Jurkat, Clone E6-1 (cell line): ENCODE measurements around the gene BEGAIN.

Experiments used
- DNase-seq: peaks from one replicate; pipeline ENCODE4 v3.0.0-alpha.2; 2011; ENCODE audit warnings: low read depth, low spot score
- H3K4me3 ChIP-seq: 2 replicates; pipeline ENCODE4 v1.5.1; 2011; ENCODE audit warnings: mild to moderate bottlenecking, low read length, control low read depth, moderate library complexity

Gene BEGAIN

GRCh38 chr14:100573002-100573756 is 14.0 kb downstream of the BEGAIN start:
- no peak overlapping the region for H3K4me3 ChIP-seq
- peak; percentile 4 for DNase-seq

GRCh38 chr14:100572543-100572942 is 14.7 kb downstream of the BEGAIN start:
- no peak overlapping the region for H3K4me3 ChIP-seq
- DNase-seq = no peak

GRCh38 chr14:100571837-100572236 is 15.4 kb downstream of the BEGAIN start:
- H3K4me3 ChIP-seq = no peak overlapping the region
- no peak for DNase-seq

- no peak overlapping the region for H3K4me3 ChIP-seq
- DNase-seq = no peak
Measured at GRCh38 chr14:100570726-100571454, 16.3 kb downstream of the BEGAIN start.

- no peak for DNase-seq
- H3K4me3 ChIP-seq = no peak overlapping the region
Measured at GRCh38 chr14:100569734-100570286, 17.4 kb downstream of the BEGAIN start.

GRCh38 chr14:100568998-100569733 is 18.1 kb downstream of the BEGAIN start:
- DNase-seq = no peak
- no peak overlapping the region for H3K4me3 ChIP-seq

DNA sequence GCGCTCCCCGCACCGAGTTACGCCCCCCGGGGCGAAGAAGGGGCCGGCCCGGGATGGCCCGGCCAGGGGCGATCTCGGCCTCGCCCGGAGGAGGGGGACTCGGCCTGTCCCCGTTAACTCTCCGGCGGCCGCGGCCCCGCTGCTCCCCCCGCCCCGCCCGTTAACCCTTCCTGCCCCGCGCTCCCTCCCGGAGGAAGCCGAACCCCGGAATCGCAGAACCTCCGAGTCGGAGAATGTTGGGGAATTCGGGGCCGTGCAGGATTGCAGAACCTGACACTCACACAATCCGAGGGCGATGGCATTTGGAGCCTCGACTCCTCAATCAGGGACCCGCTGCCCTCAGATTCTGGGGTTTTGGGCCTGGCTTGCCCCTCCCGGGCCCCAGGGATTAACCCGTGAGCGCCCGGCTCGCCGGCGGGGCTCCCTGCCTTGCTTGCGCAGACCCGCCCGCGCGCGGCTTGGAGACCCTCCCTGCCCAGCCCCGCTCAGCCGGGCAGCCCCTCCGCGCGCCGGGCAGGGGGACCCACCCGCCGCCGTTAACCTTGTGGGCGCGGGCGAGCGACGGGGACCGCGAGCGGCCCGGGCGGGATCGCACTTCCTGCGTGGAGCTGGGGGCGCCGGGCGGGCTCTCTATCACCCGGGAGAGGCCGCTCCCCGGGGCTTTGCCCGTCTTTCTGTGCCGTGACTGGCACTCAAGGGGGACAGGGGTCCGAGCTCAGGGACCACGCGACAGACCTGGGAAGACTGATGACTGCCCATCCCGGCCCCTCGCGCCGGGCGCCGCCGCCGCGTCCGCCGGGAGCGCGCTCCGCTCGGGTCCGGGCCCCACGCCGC is 18.8 kb downstream of the BEGAIN start:
- no peak for DNase-seq
- H3K4me3 ChIP-seq = no peak overlapping the region

- H3K4me3 ChIP-seq = no peak overlapping the region
- DNase-seq = no peak
Measured at GRCh38 chr14:100567877-100568163, 19.4 kb downstream of the BEGAIN start.

- DNase-seq = no peak
- no peak overlapping the region for H3K4me3 ChIP-seq
Measured at GRCh38 chr14:100567009-100567876, 20.0 kb downstream of the BEGAIN start.

GRCh38 chr14:100566586-100566985 is 20.6 kb downstream of the BEGAIN start:
- no peak overlapping the region for H3K4me3 ChIP-seq
- DNase-seq = no peak

- no peak overlapping the region for H3K4me3 ChIP-seq
- no peak for DNase-seq
Measured at GRCh38 chr14:100566119-100566518, 21.1 kb downstream of the BEGAIN start.

DNA sequence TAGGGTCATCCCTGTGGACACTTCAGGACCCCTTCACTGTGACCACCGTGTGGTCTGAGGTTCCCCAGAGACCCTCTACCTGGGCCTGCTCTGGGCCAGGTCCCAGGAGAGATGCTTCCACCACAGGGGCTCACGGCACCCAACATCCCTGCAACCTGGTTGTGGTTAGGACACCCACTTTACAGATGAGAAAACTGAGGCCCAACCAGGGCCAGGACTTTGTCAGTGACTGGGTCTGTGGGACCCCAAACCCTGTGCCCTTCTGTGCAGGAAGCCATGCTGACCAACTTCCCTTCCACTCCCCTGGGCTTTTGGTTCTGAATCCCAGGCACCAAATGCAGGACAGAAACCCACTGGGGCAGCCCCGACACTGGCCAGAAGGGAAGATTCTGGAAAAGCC is 21.6 kb downstream of the BEGAIN start:
- no peak for DNase-seq

DNA sequence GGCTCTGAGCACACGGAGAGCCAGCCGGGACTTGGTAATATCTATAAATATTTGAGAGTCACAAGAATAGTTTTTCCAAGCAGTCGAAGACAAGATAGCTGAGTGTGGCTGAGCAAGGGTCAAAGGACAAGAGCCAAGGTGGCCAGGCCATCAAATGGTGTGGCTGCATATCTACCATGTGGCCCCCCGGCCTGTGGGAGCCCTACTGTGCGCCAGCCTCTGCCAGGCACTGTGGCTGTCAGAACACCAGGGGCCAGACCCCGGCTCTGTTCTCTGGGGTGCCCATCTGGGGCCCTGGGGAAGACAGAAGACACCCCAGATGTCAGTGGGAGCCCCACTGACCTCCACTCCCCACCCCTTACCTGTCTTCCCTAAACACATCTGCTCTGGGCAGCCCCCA is 22.7 kb downstream of the BEGAIN start:
- no peak for DNase-seq
- no peak overlapping the region for H3K4me3 ChIP-seq

More for the DNA sequence above, 21.6 kb downstream of the BEGAIN start:
- H3K4me3 ChIP-seq = no peak overlapping the region

DNA sequence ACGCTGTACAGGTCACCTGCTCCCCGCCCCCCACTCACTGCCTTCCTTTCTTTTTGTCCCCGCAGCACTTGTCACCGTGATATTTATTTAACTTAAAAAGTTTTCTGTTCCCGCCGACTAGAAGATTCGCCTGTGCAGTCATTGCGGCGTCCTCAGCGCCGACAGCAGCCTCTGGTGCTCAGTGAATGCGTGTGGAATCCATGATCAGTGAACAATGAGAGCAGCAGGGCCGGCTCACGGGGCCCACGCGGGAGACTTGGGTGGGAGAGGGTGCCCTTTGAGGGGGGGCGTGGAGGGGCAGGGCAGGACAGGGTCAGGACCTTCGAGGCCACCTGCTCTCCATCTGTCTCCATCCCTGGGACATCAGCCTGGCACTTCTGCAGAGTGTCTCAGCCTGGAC is 24.5 kb downstream of the BEGAIN start:
- no peak overlapping the region for H3K4me3 ChIP-seq
- no peak for DNase-seq

DNA sequence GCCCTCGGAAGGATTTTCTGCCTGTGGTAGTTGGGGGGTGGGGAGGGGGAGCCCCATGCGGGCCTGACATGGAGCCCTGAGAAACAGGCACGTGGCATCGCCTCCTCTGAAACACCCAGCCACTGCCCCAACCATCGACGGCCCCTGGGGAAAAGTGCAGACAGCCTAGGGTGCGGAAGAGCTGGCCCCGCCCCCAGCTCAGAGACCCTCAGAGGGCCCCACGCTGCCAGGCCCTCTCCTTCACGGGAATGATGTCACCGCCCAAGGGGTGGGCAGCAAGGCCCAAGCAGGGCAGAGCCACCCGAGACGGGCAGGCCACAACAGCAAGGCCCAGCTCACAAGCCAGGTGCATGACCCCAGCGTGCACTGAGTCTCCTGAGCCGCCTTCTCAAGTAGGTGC is 26.2 kb downstream of the BEGAIN start:
- H3K4me3 ChIP-seq = no peak overlapping the region
- no peak for DNase-seq

- DNase-seq = no peak
- H3K4me3 ChIP-seq = no peak overlapping the region
Measured at GRCh38 chr14:100560471-100560870, 26.7 kb downstream of the BEGAIN start.

DNA sequence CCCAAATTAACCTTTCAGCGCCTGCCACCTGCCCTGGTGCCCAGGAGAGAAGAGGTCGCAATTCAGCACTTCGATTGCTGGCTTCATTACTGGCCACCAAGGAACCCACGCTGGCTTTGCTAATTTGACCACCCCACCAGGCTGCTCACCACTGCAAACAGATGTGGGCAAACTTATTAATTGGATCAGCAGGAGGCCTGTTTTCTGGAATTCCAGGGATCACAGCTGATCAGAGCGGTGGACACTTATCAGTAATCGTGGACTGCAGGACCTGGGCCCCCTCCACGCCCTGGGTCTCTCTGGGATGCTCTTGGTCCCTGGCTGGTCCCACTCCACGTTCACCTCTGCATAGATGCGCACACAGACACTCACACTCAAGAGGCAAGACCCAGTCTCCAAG is 27.8 kb downstream of the BEGAIN start:
- no peak overlapping the region for H3K4me3 ChIP-seq
- DNase-seq = no peak

DNA sequence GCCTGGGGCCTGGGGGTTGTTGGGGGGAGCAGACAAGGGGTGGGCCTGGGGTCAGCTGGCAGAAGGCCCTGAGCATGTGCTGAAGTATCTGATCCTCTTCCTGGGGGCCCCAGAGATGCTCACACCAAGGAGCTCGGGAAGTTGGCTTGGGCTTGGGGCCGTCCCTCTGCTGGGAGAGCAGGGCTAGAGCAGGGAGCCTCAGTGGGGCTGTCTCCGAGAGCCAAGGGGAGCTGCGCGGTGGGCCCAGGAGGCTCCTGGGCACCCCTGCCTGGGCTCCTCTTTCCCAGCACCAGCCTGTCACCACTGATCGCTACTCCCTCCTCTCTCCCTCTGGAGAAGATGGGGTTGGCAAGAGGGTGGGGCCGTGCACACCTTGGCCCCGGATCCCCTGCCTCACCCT is 28.3 kb downstream of the BEGAIN start:
- no peak overlapping the region for H3K4me3 ChIP-seq
- no peak for DNase-seq
